Endometrium (tissue), 2 donors: ENCODE measurements around the gene CYTH3.

Experiments
- FAIRE-seq: peaks from 2 replicates; lab custom pipeline; 2012; peaks lifted over from hg19 to GRCh38; lab: Jason Lieb, UNC
- donor health status: control.
- donor health status: control.

Gene CYTH3

GRCh38 chr7:6166443-6166891, 106.0 kb downstream of the CYTH3 start:
- no peak for FAIRE-seq

GRCh38 chr7:6165521-6166320, 106.7 kb downstream of the CYTH3 start:
- FAIRE-seq = no peak

GRCh38 chr7:6165075-6165474, 107.3 kb downstream of the CYTH3 start:
- FAIRE-seq = no peak

GRCh38 chr7:6164491-6164890, 107.9 kb downstream of the CYTH3 start:
- no peak for FAIRE-seq

GRCh38 chr7:6164010-6164409, 108.4 kb downstream of the CYTH3 start:
- FAIRE-seq = no peak

- FAIRE-seq = no peak
Measured at GRCh38 chr7:6163402-6163801, 109.0 kb downstream of the CYTH3 start.

- no peak for FAIRE-seq
Measured at GRCh38 chr7:6162650-6163366, 109.6 kb downstream of the CYTH3 start.

- no peak for FAIRE-seq
Measured at GRCh38 chr7:6162331-6162620, 110.1 kb downstream of the CYTH3 start.

- no peak for FAIRE-seq
Measured at GRCh38 chr7:6161463-6162330, 110.7 kb downstream of the CYTH3 start.

- no peak for FAIRE-seq
Measured at GRCh38 chr7:6160191-6160623, 112.2 kb downstream of the CYTH3 start.

GRCh38 chr7:6159524-6160031, 112.8 kb downstream of the CYTH3 start:
- no peak for FAIRE-seq

GRCh38 chr7:6159097-6159483, 113.3 kb downstream of the CYTH3 start:
- no peak for FAIRE-seq

- no peak for FAIRE-seq
Measured at GRCh38 chr7:6158424-6159096, 113.9 kb downstream of the CYTH3 start.

GRCh38 chr7:6157685-6158423, 114.6 kb downstream of the CYTH3 start:
- no peak for FAIRE-seq

- no peak for FAIRE-seq
Measured at GRCh38 chr7:6156734-6157133, 115.7 kb downstream of the CYTH3 start.

GRCh38 chr7:6155596-6155995, 116.8 kb downstream of the CYTH3 start:
- FAIRE-seq = no peak

- FAIRE-seq = no peak
Measured at GRCh38 chr7:6154542-6155404, 117.7 kb downstream of the CYTH3 start.

- FAIRE-seq = no peak
Measured at GRCh38 chr7:6153646-6154541, 118.5 kb downstream of the CYTH3 start.
